Measurements from ENCODE around the gene DNAJC12. TPM values are rescaled to one million over a fixed set of nuclear protein-coding genes. Genes with fewer than 3 reads are reported as not detected.
"Not testable (repeated sequence)": the region's sequence is repeated elsewhere in the genome, so short reads cannot be mapped to it uniquely, and the experiment has no call there.

The DNAJC12 gene
- polyA plus RNA-seq, 5 donors, result 6.6 to 9.4 (median 8.2) TPM

DNA sequence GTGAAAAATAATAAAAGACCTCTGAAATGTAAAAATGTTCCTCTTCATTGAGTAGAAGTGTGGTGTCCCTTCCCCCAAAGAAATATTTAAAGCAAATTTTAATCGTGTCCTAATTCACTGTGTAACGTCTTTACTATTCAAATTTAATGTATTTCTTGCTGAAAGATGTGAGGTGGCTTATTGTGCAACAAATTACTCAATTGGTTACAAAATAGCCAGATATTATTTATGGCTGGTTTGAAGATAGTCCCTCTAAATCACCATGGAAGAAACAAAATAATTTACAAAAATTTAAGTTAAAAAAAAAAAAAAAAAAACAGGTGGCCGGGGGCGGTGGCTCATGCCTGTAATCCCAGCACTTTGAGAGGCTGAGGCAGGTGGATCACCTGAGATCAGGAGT lies 43.7 kb downstream of the DNAJC12 start:
- DNase-seq, result no peak

DNA sequence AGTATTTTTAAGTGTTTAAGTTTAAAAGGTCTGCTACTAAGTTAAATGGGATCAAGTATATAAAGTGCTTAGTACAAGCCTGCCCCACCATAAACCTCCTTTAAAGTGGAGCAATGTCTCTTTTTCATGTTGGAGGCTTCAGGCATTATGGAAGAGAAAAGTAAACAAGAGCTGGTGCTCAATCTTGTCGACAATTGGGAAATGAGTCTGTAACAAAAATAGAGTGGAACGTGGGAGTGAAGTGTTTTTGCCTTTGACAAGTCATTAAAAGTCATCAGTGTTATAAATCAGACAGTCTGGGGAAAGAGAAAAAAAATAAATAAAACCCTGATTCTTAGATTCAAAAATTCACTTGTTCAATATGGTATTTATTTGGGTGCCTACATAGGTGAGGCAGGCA lies 44.7 kb downstream of the DNAJC12 start:
- no peak for DNase-seq

DNA sequence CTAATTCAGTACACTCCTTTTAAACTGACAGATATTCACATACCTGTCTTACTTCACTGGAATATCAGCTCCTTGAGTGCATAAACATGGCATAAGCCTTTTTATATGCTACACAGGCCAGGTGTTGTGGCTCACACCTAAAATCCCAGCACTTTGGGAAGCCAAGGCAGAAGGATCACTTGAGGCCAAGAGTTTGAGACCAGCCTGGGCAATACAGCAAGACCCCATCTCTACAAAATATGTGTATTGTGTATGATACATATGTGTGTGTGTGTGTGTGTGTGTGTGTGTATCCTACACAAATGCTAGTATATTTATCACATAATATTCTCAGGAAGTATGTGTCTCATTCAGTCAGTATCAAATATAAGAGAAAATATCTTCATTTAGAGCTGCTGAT lies 45.3 kb downstream of the DNAJC12 start:
- no peak for DNase-seq

DNA sequence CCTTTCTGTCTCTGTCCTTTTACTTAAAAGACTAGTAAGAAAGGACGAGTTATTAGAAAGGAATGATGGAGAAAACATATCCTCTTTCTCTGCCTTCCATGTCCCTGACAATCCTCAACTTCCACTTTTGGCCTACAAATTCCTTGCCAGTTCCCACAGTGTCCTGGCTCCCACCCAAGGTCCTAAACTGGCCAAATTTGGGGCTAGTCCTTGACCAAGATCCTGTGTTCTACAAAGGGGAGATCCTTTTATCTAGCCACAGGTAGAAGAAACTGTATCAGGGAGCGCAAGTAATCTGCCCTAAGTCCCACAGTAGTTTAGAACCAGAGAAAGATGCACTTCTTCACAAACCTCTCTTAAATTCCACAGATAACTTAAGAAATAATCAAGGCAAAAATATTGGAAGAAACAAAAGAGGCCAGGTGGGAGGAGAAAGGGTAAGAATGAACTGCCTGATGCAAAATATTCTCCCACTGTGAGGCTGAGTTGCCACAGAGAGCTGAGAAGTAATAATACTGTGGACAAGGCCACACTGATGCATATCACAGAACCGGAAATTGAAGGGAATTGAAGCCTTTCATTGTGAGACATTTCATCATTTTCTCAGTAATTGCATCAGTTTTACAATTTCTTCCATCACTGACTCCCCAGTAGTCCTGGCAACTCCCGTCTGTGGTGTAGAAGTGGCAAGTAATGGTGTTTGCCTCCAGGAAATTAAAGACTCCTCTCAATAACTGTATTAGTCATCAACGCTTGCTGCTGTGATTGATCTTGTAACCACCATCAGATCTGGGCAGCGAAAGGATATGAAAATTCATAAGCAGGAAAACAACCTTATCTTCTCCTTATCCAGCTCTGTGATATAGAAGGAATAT lies 47.2 kb downstream of the DNAJC12 start:
- DNase-seq, result no peak

DNA sequence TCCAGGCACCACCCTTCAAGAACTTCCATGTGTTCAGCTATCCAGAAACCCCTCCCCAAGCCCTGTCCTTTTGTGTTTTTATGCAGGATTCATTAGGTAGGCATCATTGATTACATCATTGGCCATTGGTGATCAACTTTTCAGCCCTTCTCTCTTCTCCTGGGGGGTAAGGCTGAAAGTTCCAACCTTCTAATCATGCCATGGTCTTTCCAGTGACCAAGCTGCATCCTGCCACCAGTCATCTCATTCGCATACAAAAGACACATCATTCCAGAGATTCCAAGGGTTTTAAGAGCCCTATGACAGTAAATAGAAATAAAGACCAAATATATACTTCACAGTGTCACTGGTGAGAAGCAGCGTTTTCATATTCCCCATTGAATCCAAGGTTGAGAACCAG lies 48.2 kb downstream of the DNAJC12 start:
- DNase-seq, result no peak

DNA sequence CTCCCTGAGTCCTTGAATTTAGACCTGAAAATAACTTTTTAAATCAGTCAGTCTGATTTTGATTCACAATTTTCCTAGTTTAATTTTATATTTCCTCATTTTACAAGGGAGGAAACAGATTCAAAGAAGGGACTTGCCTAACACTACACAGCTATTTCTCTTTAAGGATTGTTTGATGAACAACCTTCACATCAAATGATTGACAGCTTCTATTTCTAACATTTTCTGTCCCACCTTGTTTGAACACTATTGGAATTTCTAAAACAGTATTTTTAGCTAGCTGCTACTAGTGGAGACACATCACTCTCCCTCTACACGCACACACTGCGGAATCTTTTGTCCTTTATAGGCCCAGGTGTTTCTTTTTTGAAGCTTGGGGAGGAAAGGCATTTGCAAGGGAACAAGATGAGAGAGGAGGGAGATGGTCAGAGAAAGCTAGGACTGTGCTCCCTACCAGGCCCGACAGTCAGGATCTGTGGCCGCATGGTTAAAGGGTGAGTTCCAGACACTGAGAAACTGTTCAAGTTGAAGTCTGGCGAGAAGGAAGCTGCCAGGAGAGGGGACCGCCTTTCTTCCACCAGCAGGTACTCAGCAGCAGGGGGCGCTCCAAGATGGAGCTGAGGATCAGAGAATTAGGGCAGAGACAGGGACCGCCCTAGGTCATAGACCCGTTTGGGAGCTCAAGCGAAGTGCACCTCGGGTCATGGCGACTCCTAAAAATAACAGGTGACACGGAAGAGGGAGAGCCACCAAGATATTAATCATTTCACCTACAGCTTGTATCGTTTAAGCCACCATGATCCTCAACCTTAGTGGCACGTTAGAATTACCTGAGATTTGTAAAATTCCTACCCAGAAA lies 49.7 kb downstream of the DNAJC12 start:
- DNase-seq, result no peak

DNA sequence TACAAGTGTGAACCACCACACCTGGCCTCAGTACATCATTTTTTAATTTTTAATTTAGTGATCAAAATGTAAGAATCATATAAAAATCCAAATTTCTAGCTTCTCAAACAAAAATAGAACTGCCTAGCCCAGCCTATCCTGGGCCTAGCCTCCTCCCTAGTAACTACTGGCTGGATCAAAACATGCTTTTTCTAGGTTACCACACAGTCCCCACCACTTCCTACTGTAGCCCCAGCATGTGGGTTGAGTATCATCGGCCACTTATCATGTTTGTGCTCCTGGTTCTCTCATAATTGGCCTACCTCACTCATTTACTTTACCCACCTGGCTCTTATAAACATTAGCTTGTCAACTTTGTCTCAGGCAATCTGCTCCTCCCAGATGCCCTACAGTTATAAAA lies 52.9 kb downstream of the DNAJC12 start:
- DNase-seq, result no peak

DNA sequence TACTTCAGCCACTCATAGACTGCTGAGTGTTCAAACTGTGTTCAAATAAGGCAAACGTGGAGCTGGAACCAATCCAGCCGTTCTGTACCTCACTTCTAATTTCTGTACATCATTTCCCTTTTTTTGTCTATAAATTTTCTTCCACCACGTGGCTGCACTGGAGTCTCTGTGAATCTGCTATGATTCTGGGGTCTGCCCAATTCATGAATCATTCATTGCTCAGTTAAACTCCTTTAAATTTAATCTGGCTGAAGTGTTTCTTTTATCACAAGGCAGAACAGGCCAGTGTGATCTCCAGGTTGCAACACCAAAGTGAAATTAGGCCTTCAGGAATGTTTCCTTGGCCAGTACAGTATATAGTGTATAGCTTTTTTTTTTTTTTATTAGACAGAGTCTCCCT lies 53.5 kb downstream of the DNAJC12 start:
- DNase-seq, result no peak

DNA sequence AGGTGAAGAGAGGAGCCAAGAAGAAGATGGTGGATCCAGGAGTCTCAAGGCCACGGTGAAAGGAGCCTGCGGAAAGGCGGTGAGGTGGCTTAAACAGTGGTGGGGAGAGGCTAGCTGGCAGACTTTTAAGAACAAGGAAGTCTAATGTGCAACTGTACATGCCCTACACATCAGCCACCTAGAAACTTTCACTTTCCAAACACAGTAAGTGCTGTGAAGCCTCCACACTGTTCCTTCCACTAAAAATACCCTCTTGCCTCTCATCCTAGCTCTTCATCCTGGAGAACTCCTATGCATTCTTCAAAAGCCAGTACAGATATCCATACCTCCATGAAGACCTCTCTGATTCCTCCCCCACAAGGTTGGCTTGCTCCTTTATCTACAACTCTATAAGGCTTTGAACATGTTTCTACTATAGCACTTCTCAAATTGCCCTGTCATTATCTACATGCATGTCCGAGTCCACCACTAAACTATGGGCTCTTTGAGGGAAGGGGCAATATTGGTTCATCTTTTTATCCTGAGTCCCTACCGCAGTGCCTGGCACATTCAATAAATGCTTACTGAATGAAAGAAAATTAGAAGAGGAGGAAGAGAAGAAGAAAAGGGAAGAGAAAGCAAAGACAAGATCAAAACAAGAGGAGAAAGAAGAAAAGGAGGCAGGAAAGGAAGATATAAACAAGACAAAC lies 54.2 kb downstream of the DNAJC12 start:
- DNase-seq, result no peak

DNA sequence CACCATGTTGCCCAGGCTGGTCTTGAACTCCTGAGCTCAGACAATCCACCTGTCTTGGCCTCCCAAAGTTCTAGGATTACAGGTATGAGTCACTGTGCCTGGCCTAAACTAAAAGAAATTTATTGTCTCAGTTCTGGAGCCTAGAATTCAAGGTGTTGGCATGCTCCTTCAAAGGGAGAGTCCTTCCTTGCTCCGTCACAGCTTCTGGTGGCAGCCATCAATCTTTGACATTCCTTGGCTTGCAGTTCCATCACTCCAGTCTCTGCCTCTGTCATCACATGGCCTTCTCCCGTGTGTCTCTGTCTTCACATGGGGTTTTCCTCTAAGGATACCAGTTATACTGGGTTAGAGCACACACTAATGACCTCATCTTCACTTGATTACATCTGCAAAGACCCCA lies 55.5 kb downstream of the DNAJC12 start:
- DNase-seq, result no peak

DNA sequence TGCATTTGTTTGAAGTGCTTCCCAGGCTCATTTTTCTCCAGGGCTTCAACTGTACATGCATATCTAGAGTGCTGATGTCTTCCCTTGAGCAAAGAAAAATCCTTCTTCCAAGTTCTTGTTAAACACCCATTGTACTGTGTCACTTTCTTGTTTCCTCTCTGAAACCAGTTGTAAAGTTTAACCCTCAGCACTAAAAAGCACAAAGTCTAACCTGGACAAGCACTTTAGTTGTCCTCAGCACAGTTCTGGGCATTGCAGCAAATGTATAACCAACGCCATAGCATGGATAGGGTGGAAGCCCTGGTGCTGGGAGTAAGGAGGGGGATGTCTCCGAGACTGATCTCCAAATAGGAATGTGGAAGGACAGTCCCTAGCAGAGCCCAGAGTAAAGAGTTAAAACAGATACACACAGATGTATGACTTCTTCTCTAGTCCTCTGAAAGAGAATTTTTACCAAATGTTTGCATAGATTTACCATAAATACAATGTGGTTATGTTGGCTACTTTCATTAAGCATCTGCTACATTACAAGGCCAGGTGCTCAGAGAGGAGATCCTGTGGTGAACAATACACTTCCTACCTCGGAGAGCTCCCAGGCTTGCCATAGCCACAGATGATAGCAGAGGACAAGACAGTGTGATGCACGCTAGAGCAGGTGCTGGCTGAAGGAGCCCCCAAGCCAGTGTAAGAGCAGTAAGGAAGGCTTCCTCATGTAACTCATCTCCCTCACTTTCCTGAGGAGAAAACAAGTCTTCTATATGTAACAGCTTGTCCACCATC lies 57.0 kb downstream of the DNAJC12 start:
- no peak for DNase-seq

DNA sequence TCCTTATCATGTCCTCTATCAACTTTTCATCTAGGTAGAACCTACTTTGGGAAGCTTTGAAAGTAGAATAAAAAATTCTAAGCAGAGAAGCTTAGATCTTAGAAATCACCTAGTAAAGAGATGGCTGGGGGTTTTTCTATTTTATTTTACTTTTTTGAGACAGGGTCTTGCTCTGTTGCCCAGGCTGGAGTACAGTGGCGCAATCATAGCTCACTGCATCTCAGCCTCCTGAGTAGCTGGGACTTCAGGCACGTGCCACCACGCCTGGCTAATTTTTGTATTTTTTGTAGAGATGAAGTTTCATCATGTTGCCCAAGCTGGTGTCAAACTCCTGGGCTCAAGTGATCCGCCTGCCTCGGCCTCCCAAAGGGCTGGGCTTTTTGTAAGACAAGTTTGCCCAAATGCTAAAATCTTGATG lies 57.8 kb downstream of the DNAJC12 start:
- not testable (repeated sequence) for DNase-seq

DNA sequence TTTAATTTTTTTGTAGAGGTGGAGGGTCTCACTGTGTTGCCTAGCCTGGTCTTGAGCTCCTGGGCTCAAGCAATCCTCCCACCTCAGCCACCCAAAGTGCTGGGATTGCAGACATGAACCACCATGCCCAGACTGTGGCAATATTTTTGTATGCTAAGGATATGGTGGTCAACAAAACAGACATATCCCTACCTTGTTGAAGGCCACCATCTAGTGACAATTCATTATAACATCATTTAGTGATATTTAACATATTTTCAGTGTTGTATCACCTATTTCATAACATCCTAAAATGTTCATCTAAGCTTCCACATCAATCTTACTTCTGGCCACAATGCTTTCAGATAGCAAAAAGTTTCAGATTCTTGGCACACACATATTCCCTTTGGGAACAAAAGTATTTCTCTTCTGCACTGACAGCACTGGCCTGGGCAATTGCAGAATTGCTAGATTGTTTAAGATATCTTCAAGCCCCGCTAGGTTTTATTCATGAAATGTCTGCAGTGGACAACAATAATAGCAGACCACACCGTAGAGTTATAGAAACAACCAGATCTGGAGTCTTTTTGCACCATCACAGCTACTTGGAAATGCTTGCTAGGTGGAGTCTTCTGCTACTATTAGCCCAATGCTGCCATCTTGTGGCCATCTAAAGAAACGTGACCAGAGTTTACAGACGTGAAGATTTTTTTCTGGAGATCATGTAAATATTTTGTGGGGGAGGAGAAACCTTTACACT lies 58.4 kb downstream of the DNAJC12 start:
- DNase-seq, result peak; percentile 56 to 74

DNA sequence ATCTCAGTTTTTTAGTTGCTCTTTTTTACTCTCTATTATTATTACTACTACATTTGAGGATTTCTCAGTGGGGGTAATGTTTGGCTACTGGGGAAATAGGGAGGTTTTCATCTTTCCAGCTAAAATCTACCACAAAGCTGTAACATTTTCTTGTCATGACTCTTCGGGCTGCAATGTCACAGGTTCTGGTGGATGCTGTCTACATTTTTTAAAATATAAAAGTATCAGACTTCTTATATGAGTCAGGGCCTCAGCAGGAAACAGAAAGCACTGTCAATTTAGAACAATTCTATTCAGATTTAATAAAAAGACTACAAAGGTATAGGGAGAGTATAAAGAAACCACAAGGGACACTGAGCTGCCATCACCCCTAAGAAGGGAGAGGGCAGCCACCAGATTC lies 61.6 kb downstream of the DNAJC12 start:
- no peak for DNase-seq

DNA sequence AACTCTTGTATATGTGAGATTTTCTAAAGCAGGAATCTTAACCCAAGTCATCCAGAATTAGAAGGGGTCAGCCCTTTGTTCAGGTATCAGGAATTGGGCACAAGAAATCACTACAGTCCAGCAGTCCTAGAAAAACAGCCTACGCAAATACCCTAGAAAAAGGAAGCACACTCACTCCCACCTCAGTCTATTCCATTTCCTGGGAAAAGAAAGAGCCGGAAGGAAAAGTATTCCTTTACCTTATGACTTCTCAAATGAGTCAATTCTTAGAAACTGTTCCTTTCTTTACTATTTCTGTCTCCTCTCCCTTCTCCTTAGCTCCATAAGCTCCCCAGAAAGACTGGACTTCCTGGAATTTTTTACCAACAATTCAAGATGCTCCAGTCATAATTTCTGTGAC lies 62.7 kb downstream of the DNAJC12 start:
- no peak for DNase-seq

DNA sequence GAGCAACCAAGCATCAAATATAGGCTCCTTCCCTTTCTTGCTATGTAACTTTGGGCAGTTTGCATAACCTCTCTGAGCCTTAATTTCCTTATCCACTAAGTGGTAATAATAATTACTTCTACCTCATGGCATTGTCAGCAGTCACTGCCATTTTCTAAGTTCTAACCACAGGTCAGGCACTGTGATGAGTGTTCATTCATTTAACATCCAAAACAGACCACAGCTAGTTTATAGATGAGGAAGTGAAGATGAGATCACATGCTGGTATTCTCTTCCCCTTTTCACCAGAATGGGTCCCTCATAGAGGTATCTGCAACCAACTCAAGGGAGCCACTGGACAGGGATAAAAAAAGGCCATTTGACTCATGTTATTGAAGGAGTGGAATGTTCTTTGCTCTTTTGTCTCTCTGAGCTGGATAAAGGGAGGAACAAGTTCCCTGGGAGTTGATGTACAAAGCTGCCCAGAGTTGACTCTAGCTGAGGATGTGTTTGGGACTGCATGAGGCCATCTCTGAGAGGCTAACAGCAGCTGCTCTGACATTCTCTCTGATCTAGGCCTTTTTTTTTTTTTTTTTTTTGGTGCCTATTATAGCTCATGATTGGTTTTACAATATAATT lies 65.0 kb downstream of the DNAJC12 start:
- no peak for DNase-seq

DNA sequence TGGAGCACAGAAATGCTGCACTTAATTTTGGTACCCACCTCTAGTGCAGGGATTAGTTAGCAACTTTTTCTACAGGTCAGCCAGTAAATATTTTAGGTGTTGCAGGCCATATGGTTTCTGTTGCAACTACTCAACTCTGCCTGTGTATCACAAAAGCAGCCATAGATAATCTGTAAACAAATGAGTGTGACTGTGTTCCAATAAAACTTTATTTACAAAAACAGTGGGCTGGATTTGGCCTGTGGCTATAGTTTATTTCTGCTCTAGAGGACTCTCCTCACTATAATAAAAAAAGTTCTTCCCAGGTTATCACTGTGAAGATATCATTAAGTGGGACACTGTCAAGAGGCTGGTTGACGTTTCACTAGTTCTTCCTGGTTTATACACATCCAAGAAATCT lies 65.8 kb downstream of the DNAJC12 start:
- no peak for DNase-seq

DNA sequence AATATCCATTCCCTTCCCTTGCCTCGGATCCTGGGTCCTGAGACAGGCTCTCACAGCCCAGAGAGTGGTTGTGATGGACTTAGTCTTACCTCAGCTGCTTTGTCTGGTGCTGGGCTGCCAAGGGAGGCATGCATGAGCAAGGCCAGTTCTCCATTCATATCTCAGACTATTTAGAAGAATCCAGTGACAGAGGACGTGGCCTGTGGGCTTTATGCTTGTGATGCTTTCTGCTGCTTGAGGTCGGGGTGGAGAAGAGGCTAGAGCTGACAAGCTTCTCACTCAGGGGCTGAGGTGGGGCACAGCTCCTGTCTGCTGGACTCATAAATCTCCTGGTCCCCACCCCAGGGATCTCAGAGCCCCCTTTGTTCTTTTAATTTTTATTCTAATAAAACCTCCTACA lies 66.8 kb downstream of the DNAJC12 start:
- no peak for DNase-seq

DNA sequence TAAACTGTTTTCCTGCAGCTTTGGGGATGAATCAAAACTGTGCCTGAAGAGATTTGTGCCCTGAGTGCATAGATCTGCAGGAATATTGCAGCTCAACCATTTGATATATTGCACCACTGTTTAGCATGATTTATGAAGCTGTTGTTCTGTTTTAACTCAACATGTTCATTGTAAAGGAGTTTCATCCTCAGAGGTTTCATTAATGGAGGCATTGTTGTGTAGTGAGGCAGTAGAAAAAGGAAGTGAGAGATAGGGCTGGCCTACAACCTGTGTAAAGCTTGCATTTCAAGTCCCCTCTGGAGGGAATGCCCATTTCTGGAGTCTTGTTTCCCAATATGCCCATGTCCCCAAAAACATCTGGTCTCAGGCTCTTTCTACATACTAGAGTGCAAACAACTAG lies 67.5 kb downstream of the DNAJC12 start:
- no peak for DNase-seq

DNA sequence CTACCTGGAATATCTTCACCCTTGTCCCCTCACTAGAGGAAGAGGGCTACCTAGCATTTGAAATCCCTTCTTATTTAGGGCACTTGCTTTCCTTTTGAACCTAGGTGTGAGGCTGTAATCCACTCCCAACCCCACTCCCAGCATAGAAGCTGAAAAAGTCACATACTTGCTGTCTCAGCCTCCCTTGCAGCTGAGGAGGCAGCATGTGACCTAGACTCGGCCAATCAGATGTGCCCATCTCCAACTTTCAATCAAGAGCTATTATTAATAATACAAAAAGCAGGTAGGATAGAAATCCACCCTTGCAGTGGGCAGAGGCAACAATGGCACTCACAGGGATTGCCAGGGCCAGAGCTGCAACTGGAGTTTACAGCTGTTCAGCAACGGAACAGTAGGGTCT lies 70.7 kb downstream of the DNAJC12 start:
- DNase-seq, result no peak
